ENCODE measurements around the gene ALPK3. TPM values are rescaled to one million over a fixed set of nuclear protein-coding genes. Genes with fewer than 3 reads are reported as not detected.

The ALPK3 gene
- total RNA-seq, 1 experiment from 2014 or later: 0.25 TPM

- DNase-seq (ENCODE audit: low read depth): no peak
Measured at GRCh38 chr15:84824260-84825007, 7.3 kb downstream of the ALPK3 start.

- peak; percentile 59 for DNase-seq (ENCODE audit: low read depth)
Measured at GRCh38 chr15:84826369-84826823, 9.2 kb downstream of the ALPK3 start.

GRCh38 chr15:84827246-84827645, 10.1 kb downstream of the ALPK3 start:
- no peak for DNase-seq (ENCODE audit: low read depth)

GRCh38 chr15:84828086-84828908, 11.1 kb downstream of the ALPK3 start:
- DNase-seq (ENCODE audit: low read depth): no peak

- DNase-seq (ENCODE audit: low read depth): no peak
Measured at GRCh38 chr15:84829428-84829827, 12.3 kb downstream of the ALPK3 start.

- no peak for DNase-seq (ENCODE audit: low read depth)
Measured at GRCh38 chr15:84830036-84830435, 12.9 kb downstream of the ALPK3 start.

- no peak for DNase-seq (ENCODE audit: low read depth)
Measured at GRCh38 chr15:84831028-84831427, 13.9 kb downstream of the ALPK3 start.

GRCh38 chr15:84831613-84832012, 14.5 kb downstream of the ALPK3 start:
- no peak for DNase-seq (ENCODE audit: low read depth)

- no peak for DNase-seq (ENCODE audit: low read depth)
Measured at GRCh38 chr15:84832448-84833040, 15.4 kb downstream of the ALPK3 start.

- peak; percentile 80 for DNase-seq (ENCODE audit: low read depth)
Measured at GRCh38 chr15:84833447-84834228, 16.5 kb downstream of the ALPK3 start.

GRCh38 chr15:84834229-84834955, 17.2 kb downstream of the ALPK3 start:
- DNase-seq (ENCODE audit: low read depth): no peak

- no peak for DNase-seq (ENCODE audit: low read depth)
Measured at GRCh38 chr15:84834969-84835368, 17.8 kb downstream of the ALPK3 start.

GRCh38 chr15:84835661-84836337, 18.6 kb downstream of the ALPK3 start:
- DNase-seq (ENCODE audit: low read depth): no peak

- DNase-seq (ENCODE audit: low read depth): no peak
Measured at GRCh38 chr15:84836844-84837243, 19.7 kb downstream of the ALPK3 start.

GRCh38 chr15:84839714-84840113, 22.6 kb downstream of the ALPK3 start:
- DNase-seq (ENCODE audit: low read depth): no peak

- DNase-seq (ENCODE audit: low read depth): no peak
Measured at GRCh38 chr15:84840255-84840654, 23.1 kb downstream of the ALPK3 start.

- DNase-seq (ENCODE audit: low read depth): peak; percentile 88
Measured at GRCh38 chr15:84840741-84841429, 23.7 kb downstream of the ALPK3 start.

GRCh38 chr15:84842781-84843180, 25.6 kb downstream of the ALPK3 start:
- no peak for DNase-seq (ENCODE audit: low read depth)

- DNase-seq (ENCODE audit: low read depth): no peak
Measured at GRCh38 chr15:84844964-84845363, 27.8 kb downstream of the ALPK3 start.

- peak; percentile 42 for DNase-seq (ENCODE audit: low read depth)
Measured at GRCh38 chr15:84845631-84846030, 28.5 kb downstream of the ALPK3 start.
